SK-N-SH treated with all-trans-retinoic acid at 6 μM for 48 hours (cell line): ENCODE measurements around the gene LSR.

Experiments
- ESRRG ChIP-seq: fragments of 250-450 bp; sonication (Bioruptor Pico); IDR thresholded peaks from 2 replicates; pipeline ENCODE4 v1.6.1; 2021; ENCODE audit warnings: mild to moderate bottlenecking
- ISL1 ChIP-seq: fragments of 250-450 bp; sonication (Bioruptor Pico); IDR thresholded peaks from 2 replicates; pipeline ENCODE4 v2.1.2; 2022; ENCODE audit warnings: mild to moderate bottlenecking, moderate library complexity
- OSR1 ChIP-seq: fragments of 250-450 bp; sonication (Bioruptor Pico); IDR thresholded peaks from 2 replicates; pipeline ENCODE4 v1.8.0; 2022; ENCODE audit warnings: moderate library complexity, mild to moderate bottlenecking, inconsistent platforms

- TF ChIP-seq OSR1 (CRISPR knock-in tag) (no peak), ESRRG (CRISPR knock-in tag) (no peak), ISL1 (CRISPR knock-in tag) (no peak)
These were observed 41.4 kb upstream of the LSR start for GRCh38 chr19:35207391-35207871.
